IPS-18a (cell line): ENCODE data around the gene AMIGO3.

ENCODE experiments used
- H3K27ac ChIP-seq: one replicate; pipeline ENCODE4 v1.5.1; 2013; ENCODE audit warnings: low read length
- H3K27me3 ChIP-seq: one replicate; pipeline ENCODE4 v1.6.1; 2013; ENCODE audit warnings: mild to moderate bottlenecking, low read length; ENCODE audit not compliant: control insufficient read depth, insufficient read depth
- H3K36me3 ChIP-seq: one replicate; pipeline ENCODE4 v1.6.1; 2013; ENCODE audit warnings: low read depth, low read length; ENCODE audit not compliant: control insufficient read depth
- H3K4me1 ChIP-seq: one replicate; pipeline ENCODE4 v1.6.1; 2013; ENCODE audit warnings: low read depth, low read length; ENCODE audit not compliant: control insufficient read depth
- H3K4me3 ChIP-seq: one replicate; pipeline ENCODE4 v1.5.1; 2013; ENCODE audit warnings: low read length
- H3K9ac ChIP-seq: one replicate; pipeline ENCODE4 v1.6.1; 2013; ENCODE audit warnings: mild to moderate bottlenecking, low read length, moderate library complexity
- H3K9me3 ChIP-seq: one replicate; pipeline ENCODE4 v1.6.1; 2013; ENCODE audit warnings: low read depth, low read length; ENCODE audit not compliant: control insufficient read depth

AMIGO3 gene

DNA sequence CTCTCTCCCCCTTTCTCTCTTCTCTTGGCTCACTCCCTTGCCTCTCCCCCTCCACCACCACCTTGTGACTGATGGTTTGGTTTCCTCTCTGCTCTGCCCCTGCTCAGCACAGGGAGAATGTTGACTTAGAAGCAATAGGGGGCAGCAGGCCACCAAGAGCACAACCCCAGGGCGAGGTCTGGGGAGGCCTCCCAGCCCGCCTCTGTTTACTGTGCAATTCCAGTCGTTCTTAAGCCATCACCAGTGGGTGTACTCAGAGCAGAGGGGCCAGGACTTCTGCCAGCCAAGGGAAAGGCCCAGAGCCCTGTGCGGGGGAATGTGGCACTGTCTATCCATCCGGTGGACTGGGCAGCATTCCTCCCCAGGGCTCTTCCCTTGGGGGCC is 51.1 kb downstream of the AMIGO3 start:
- Histone ChIP-seq H3K9me3 (no peaks in the 10 kb centered on the region), H3K27me3 (no peaks in the 10 kb centered on the region), H3K9ac (no peak overlapping the region), H3K4me1 (no peaks in the 10 kb centered on the region), H3K4me3 (no peak overlapping the region), H3K27ac (no peak overlapping the region), H3K36me3 (no peaks in the 10 kb centered on the region)

DNA sequence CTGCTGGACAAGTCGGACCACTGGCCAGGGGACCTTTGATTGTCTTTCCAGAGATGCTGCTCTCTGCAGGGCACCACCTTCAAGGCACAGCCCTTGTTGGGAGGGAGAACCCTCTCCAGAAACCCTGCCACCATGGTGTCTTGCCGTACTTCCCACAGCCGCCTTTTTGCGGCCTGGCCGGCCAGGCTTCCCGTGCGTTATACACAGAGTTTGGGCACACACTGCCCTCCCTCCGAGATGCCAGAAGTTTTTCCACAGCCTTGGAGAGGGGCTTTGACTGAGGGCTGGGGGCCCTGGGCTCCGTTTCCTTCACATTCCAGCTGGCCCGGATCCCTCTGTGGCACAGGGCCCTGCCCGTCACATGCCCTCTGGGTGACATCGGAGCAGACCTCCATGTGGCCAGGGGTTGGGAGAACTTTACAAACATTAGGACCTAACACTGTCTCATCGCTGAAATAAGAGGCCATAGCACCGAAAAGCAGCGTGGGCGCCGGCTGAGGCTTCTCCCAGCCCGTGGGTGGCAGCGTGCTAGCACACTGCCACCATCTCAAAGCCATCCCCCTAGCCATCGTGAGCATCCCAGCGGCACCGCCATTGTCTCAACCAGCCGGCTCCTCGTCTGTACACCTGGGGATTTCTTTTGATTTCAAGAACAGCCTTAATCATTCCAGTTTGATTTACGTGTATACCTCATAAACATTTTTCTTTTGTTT is 51.6 kb downstream of the AMIGO3 start:
- no peaks in the 10 kb centered on the region for H3K9me3 ChIP-seq
- no peaks in the 10 kb centered on the region for H3K4me1 ChIP-seq
- no peak overlapping the region for H3K4me3 ChIP-seq
- H3K27me3 ChIP-seq, result no peaks in the 10 kb centered on the region
- no peaks in the 10 kb centered on the region for H3K36me3 ChIP-seq
- H3K9ac ChIP-seq, result no peak overlapping the region
- H3K27ac ChIP-seq, result no peak overlapping the region
